ENCODE measurements around the gene KRT35. TPM values are rescaled to one million over a fixed set of nuclear protein-coding genes. Genes with fewer than 3 reads are reported as not detected.

The KRT35 gene
- total and polyA plus RNA-seq, 4 donors = not detected

- TF ChIP-seq REST (IDR thresholded peaks at IDR 0.05) = no peak
- no peak for TF ChIP-seq JUND (IDR thresholded peaks at IDR 0.05)
- no peak for TF ChIP-seq RAD21 (IDR thresholded peaks at IDR 0.05)
- no peak for TF ChIP-seq FOXA2 (IDR thresholded peaks at IDR 0.05)
- no peak for TF ChIP-seq RXRA (IDR thresholded peaks at IDR 0.05)
- TF ChIP-seq GABPA (IDR thresholded peaks at IDR 0.05 in 1 of 2, conservative IDR thresholded peaks at IDR 0.05 in 1 of 2) = no peak
- no peak for TF ChIP-seq TAF1 (conservative IDR thresholded peaks at IDR 0.05)
Measured at GRCh38 chr17:41434415-41434814, 46.5 kb downstream of the KRT35 start (continued).

GRCh38 chr17:41434005-41434404, 46.9 kb downstream of the KRT35 start:
- DNase-seq (ENCODE audit: low spot score) = no peak
- Histone ChIP-seq H3K4me1 (ENCODE audit: control insufficient read depth in 4 of 4, insufficient read depth in 4 of 4, low read length in 3 of 4) (no peaks in the 10 kb centered on the region), H3K27ac (ENCODE audit: low read depth in 1 of 2, low read length in 2 of 2) (no peak overlapping the region), H3K27me3 (ENCODE audit: control insufficient read depth in 4 of 4, insufficient read depth in 4 of 4, low read length in 3 of 4) (peaks cover 0 to 3% (median 0%) of the 10 kb centered on the region in 4 donors), H3K4me3 (ENCODE audit: low read depth in 1 of 3, low read length in 3 of 3) (no peak overlapping the region), H3K9ac (ENCODE audit: low read depth in 1 of 2, low read length in 2 of 2) (no peak overlapping the region), H3K9me3 (ENCODE audit: control insufficient read depth in 4 of 4, low read length in 3 of 4) (no peaks in the 10 kb centered on the region), H3K36me3 (ENCODE audit: control insufficient read depth in 4 of 4, insufficient read depth in 3 of 4, low read depth in 1 of 4, low read length in 3 of 4) (no peaks in the 10 kb centered on the region)
- TF ChIP-seq REST (IDR thresholded peaks at IDR 0.05) (no peak), TAF1 (conservative IDR thresholded peaks at IDR 0.05) (no peak), RXRA (IDR thresholded peaks at IDR 0.05) (no peak), FOXA2 (IDR thresholded peaks at IDR 0.05) (no peak), YY1 (IDR thresholded peaks at IDR 0.05) (no peak), JUND (IDR thresholded peaks at IDR 0.05) (no peak), NR2F2 (IDR thresholded peaks at IDR 0.05) (no peak), GABPA (IDR thresholded peaks at IDR 0.05 in 1 of 2, conservative IDR thresholded peaks at IDR 0.05 in 1 of 2) (no peak), CTCF (IDR thresholded peaks at IDR 0.05; ENCODE audit: low read depth, low read length, missing input control) (no peak), EGR1 (IDR thresholded peaks at IDR 0.05; ENCODE audit: low read depth in 2 of 2) (no peak), SP1 (IDR thresholded peaks at IDR 0.05) (no peak), MAX (IDR thresholded peaks at IDR 0.05) (no peak), RAD21 (IDR thresholded peaks at IDR 0.05) (no peak), HNF4G (IDR thresholded peaks at IDR 0.05) (no peak), ATF3 (IDR thresholded peaks at IDR 0.05) (no peak), FOXA1 (IDR thresholded peaks at IDR 0.05) (no peak), ZBTB33 (IDR thresholded peaks at IDR 0.05) (no peak), HNF4A (conservative IDR thresholded peaks at IDR 0.05) (no peak)
- 47% methylated on average over 4 of the region's 4 CpGs for WGBS
